ENCODE data around the gene NR3C2.

NR3C2 gene

DNA sequence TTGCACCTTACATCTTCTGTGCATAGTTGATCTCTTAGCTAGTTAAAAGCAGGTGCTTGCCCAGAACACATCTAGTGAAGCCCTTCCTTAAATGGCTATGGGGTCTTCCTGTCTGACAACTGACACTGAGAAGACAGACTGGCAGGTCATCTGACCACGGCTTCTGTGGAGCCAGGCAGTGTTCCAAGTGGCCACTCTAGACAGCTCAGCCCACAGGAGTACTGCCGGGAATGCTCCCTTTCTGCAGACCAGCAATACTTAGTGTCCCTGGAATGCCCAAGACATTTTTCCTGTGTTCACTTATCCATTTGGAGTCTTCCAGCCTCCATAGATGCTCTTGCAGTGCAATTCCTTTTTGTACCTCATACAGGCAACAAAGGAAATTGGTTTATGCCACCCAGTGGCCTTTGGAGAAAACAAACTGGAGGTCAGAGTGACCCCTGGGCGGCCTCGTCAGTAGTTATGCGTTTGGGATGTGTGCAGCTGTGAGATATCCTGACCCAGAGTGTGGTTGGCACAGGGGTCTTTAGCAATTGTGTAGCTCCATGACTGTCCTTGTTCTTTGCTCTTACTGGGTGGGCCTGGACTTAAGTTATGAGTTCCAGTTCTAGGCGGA, 374.8 kb downstream of the NR3C2 start:
- DNase-seq: no peak

DNA sequence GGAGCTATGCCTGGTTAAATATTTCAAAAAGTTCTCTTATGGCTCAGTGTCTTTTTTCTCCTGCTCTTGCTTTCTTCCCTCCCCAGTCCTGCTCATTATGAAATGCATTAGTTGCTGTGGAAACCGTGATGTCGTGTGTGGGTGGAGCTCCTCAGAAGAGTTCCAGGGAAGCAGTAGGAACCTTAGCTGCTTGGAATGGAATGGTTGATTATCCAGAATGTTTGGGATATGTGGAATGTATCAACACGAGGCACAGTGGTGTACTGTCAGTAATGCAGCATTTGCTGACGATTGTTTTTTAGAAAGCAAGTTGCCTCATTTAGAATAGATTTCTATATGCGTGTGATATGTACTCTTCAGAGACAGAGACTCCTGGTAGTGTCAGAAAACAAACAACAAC, 377.1 kb downstream of the NR3C2 start:
- DNase-seq: no peak

DNA sequence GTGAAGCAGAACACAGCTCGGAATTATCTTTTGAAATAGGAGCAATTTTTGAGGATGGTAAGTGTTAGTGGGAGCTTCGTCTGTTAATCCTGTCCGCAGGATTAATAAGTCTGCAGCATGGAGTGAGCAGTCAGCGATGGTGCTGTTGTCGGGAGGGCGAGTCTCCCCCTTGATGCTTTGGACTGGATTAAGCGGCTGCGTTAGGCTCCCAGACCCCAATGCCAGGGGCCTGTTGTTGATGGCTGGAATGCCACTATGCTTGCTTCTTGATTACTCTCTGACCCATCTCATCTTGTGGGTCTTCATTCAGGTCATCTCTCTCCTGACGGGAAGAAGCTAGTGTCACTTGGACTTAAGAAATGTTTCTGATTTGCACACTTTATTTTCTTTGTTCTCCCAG, 377.8 kb downstream of the NR3C2 start:
- DNase-seq: no peak

DNA sequence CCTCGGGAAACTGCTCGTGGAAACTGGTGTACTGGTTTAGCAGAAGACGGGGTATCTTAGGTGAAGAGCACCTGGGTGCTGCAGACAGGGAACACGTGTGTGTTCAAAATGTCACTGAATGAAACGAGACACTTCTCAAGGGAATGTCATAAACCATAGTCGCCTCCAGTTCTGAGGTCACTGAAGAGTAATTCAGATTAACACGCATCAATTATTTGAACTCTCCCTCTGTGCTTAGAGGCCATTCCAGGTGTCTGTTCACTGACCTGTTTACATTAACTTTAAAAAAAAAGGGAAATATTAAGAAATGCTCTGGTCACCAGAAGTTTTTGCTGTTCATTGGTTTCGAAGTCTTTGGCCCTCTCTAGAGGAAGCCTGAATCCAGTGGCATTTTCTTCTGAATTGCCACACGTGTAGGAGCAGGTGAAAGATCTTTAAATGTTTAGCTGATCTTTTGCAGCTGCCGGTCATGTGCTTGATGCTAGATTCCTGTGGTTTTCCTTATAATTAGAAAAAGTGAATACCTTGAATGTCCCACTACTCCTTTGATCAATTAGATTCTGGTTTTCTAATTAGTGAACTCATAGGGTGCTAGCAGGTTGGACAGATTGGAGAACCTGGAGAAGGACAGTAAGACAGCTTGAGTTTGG, 379.8 kb downstream of the NR3C2 start:
- no peak for DNase-seq

DNA sequence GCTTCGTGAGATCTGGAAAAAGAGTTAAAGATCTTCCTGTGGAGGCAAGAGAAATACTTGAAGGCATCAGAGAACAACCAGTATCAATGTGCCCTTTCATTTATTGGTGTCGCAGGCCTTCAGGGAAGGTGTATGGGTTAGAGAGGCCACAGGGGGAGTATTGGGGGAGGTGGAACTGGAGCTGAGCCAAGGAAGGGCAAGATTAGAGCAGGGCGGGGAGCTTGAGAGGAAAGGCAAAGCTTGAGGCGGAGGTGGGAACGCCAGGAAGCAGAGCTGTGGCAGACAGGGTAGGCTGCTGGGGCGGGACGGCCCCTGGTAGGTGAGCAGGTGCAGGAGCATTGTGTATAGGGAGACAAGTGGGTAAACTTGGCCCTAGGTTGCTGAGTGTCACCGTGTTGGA, 380.4 kb downstream of the NR3C2 start:
- no peak for DNase-seq

DNA sequence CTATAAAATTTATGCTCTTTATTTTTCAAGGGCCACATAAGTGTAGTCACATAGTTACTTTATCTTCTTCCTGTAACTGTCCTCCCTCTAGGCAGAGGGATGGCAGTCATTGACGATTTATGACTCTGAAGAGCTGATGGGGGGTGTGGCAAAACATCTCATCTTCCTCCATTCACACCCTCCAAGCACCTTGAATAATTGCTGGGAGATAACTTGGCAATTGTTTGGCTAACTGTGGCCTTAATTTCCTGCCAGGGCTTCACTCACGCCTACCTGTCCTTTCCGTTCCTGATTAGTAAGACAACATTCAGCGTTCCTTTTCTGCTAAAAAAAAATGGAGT, 381.1 kb downstream of the NR3C2 start:
- no peak for DNase-seq

DNA sequence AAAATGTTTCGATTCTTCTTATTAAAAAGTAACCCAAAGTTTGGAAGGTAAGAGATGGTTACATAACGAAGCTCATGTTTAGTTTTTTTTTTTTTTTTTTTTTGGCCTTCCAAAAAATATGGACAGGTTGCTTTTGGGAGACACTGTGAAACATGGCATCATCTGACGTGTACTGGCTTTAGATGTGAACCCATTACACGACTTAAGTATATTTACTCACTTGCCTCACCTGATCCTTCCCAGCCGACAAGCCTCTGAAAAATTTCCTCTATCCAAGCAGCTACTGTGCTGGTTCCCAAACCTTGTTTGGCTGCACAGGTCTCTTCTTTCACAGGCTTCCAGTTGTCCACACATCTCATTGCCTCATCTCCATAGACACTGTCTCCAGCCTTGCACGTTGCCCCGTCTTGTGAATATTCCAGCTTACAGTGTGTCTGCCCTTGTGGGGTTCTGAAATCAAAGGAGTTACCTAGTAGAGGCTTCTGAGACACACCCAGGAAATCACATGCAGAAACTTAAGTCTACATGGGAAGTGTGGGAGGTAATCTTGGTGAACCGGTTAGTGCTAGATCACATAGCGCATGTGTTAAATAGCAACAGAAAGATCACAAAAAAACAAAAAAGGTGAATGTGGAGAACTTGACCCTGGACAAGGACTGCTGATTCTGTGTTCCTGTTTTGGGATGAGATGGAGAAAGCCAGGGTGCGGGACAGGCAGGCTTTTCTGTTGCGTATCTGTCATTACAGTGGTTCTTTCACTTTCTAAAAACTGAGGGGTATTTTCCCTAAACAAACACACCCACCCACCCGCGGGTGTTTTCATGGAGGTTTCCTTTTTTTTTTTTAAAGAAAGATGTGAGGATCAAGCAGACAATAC, 381.7 kb downstream of the NR3C2 start:
- no peak for DNase-seq

DNA sequence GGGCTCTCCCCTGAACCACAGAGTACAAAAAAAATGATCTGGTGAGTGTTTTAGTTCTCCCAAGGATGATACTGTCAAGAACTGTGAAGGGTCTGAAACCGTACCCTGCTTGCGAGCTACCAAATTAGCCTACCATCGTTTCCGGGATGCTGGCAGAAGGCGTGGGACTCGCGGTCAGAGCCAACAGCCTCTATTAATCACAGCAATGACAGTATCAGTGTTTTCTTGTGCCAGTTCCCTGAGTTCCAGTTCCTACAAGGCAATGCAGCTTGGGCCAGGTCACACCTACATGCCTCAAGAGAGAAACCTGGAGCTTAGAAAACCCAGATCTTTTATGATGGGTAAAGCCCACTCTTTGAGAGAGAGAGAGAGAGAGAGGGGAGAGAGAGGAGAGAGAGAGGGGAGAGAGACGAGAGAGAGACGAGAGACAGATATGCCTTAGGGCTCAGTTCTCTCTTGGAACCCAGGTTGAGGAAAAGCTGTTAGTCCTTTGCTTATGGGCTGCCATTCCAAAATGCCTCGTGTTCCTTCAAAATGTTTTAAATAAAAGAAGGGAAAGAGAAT, 382.5 kb downstream of the NR3C2 start:
- no peak for DNase-seq

DNA sequence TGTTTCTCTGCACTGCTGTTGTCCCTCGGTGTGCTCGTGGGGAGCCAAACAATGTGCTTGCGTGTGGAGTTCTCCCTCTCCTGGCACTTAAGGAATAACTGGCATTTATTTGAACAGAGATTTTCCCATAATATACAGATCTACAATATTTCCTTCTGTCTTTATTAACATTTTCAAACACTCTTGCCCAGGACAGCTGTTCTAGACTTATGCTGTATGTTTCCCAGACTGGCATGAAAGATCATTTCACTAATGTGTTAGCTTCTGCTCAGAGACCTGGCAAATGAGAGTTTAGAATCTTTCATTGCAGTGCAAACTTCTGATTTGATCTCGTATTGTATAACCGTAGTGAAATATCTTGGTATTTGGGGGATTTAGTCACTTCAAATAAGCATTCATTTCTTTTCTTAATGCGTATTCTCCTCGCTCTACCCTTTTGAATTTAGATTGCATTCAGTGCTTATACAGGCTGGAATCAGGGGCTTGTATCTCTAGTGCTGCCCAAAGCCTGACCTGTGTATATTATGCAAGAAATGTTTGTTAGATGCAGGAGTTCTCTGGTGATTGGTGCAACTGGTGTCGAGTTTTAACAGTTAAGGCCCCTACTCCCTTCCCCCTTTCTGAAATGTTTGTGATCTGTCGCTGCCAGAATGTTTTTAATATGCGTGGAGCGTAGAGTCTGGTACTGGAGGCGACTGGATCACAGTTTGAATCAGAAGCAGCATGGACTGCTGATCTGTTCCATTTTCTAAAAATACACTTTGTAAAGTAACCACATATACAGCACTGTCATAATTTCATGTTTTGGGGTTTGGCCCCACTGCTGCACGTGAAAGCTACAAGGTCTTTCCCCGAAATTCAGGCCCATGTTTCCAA, 384.0 kb downstream of the NR3C2 start:
- DNase-seq: no peak

DNA sequence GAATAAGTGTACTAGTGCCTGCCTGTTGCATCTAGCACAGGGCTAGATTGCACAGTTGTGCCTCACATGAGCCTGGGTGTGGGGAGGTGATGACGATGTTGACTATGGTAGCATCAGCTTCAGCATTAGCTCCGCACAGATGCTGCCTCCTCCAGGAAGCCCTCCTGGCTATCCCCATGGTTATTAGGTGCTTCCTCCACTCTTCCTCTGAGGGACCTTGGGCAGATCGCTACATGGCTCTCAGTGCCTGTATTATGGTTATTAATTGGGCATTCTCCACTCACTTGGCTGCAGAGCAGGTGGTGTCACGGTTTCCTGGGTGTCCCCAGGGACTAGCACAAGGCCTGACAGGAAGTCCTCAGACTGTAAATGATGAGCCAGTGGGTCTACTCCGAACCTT, 384.7 kb downstream of the NR3C2 start:
- no peak for DNase-seq

DNA sequence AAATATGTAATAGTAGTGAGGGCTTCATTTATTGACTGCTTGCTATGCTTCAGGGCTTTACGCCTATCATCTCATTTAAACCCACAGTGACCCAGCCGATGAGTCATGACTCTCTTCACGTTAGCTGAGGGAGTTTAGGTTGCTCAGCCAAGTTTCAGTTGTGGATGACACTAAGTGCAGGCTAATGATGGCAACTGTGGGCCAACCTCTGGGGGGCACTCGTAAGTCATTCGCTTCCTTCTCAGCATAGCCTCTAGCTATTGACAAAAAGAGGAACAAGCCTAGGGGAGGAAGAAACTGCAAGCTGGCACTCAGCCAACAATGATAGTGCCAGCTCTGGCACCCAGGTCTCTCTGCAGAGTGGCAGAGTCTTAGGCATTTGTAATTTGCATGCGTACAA, 385.3 kb downstream of the NR3C2 start:
- DNase-seq: peak; percentile 61

DNA sequence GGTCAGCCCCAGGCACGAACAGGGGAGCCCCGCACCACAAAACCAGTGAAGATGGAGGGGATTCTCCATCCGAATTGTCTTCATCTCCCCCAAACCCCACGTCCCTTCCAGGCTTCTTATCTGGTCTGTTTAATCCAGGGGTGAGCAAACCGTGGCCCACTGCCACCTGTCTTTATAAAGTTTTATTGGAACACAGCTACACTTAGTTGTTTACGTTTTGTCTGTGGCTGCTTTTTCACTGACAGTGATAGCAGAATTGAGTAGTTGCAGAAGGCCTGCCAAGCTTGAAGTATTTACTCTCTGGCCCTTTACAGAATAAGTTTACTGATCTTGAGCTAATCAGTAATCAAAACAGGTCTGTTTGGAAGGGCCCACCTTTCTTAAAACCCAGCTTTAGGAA, 386.4 kb downstream of the NR3C2 start:
- no peak for DNase-seq

DNA sequence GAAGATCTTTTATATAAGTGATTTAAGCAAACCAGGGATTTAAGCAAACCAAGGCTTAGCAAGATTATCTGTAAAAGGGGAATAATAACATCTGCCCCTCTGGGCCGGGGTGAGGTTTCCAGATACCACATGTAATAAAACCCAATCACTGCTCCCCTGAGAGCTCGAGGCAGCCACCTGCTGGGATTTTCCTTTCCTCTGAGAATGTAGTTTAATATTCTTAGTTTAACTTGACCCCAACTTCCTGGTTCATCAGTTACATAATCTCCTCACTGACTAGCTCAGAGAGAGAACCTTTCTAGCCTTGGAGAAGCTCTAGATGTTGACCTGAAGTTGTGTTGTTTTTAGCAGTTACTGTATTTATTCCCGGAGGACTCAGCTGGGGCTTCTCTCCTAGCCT, 387.9 kb downstream of the NR3C2 start:
- DNase-seq: no peak

DNA sequence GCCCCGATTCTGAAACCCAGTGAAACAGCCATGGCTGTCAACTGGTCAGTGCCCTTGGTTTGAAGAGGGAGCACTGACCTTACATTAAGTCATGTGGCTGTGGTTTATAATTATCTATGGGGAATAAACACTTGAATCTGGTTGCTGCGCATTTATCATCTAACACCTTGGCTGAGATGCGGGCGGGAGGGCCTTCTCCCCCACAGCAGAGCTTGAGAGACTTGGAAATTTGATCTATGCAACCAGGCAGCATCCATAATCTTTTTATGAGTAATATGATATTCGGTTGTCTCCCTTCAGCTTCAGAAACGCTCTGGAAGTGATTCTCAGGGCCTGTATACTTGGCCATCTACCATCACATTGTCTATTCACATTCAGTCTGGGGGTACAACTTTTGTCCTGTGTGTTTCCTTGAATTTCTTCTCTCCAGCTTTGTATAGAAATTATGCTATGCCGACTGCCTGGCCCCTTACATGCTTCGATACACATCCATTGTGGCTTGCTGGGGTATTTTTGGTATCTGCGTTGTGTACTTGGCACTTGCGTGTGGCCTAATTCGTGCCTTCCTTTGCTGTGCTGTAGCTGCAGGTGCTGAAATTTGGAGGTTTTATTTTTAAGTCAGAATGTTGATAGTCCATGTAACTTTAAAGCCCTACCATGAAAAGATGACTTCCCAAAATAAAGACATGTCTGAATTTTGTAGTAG, 388.8 kb downstream of the NR3C2 start:
- DNase-seq: no peak

DNA sequence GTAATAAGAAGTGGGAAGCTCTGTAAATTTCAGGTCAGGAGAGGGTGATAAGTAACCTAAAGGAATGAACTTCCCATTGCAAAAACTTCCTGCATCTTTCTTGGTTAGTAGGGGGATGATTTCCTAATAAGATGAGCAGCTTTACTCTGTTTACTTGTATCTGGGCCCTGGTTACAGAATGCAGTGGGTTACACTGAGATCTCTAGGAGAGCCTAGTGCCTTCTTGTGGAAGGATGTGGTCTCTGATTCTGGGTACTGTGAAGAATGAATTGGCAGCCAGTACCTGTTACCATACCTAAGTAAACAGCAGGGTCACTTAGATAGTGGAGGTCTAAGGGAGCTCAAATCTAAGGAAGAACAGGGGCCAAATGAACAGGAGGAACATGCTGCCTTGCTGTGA, 389.8 kb downstream of the NR3C2 start:
- no peak for DNase-seq

DNA sequence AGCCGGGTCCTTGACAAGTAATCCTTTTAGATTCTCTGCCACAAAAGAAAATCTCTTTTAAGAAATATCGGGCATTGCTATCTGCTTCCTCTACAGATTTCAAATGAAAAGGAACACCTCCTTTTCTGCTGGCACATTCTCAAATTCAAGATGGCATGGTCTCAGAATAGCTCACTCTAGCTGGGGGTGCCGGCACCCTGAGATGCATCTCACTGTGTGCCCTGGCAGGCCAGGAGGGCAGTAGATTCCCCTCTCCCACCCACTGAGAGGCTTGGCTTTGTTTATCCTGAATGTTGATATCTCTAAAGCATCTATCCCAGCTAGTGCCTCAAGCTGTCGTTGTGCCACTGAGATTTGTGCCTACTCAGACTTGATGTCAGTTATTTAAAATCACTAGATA, 390.8 kb downstream of the NR3C2 start:
- no peak for DNase-seq

DNA sequence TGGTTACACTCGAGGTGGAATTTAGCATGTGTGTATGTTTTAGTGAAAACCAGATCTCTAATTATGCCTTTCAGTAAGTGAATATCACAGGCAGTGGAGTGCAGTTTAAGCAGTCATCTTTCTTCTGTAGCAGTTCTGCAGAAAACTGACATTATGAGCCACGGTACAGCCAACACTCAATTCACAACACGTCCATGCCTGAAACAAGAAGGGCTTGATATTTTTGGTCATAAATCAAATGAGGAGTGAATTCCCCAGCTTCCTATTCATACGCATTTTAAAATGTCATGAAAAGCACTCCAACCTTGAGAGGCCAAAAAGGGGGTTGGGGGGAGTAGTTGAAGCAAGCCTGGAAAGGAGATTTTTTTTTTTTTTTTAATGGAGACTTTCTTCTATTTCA, 393.6 kb downstream of the NR3C2 start:
- no peak for DNase-seq

DNA sequence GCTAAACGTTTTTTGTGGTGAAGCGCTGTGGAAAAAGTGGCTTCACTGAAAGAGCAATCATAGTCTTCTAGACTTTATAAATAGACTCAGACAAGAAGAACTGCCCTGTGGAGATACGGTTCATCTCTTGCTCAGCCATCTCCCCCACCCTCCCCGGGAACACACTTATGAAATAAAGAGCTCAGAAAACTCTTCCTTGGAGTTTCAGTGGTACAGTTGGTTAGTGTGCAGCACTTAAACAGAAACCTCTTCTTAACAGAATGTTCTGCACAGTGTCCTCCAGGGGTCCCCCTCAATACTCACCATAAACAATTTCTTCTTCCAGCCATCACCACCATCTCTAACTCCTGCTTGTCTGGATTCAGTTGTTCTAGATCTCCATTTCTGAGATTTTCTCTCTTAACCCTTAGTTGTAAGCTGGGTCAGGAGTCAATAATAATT, 397.3 kb downstream of the NR3C2 start:
- no peak for DNase-seq

DNA sequence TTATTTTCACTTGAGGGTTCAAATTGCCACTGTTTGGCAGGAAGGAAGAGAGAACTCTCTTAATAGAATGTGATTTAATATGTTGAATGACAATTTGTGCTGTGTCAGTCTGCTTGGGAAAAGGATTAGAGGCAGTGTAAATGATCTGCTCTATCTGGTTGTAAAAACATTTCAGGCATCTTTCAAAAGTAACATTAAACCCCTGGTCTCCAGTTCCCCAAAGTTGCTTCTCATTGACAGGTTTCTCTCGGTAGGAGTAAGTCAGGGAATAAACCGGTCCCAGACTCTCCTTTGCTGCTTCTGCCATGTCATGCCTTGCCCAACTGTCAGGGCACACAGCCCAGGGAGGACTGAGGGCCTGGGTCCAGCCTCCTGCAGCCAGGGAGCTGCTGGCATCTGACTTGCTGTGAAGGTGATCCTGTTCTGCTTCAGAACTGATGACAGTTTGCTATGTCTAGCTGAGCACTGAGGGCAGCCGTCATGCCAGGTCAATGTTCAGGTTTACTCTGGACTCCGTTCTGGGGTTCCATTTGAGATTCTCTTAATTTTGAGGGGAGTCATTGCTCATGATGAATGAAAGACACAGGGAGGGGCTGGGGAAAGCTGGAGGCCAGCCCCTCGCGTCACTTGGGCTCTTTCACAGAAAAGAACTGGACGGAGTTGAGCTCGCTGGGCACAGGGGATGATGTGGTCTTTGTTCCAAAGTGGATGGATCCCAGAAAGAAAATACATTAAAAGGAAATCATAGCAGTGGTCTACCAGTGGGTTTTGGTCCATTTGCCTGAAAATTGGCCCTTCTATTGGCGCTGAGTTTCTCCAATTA, 397.9 kb downstream of the NR3C2 start:
- no peak for DNase-seq

DNA sequence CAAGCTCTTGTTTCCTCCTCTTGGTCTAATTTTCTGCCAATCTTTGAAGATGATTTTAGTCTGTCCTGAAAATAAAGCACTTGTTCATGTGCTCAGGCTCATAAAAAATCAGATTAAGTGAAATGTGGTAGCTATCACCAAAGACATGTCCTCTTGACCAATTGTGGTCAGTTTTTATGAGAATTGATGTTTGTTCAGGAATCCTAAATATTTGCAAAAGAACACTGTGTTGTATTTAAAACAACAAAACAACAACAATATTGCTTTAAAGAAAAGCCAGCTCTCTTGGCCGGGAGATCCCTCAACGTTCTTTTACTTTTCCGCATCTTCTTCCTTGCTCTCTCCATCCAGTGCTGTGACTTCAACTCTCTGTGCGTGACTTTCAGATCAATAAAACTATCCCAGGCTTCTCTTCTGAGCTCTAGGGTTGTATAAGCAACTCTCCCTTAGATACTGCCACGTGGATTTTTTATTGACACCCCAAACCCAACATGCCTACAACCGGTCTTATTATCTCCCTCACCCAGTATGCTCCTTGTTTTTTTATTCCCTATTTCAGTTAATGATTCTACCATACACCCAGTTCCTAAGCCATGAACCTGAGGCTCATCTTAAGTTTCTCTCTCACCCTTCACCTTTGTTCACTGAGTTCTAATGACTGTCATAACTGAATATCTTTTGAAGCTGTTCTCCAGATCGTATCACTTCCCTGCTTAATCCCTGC, 400.4 kb downstream of the NR3C2 start:
- DNase-seq: no peak

DNA sequence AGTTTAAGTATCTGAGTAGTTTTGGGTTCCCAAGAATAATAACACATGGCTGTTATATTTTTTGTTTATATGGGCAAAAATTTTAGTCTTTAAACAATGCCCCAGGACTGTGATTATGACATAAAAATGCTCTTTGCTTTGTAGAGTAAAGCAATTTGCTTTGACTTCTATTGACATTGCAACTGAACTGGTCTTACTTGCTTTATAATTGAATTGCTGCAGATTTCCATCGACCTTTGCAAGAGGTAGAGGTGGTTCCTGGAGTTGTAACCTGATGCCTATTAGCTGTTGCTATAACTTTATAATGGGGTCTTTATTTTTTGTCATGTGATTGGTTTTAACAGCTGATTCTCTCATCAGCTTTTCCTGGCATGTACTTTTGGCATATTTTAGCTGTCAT, 407.4 kb downstream of the NR3C2 start:
- DNase-seq: no peak

Measured in activated effector memory CD4-positive, alpha-beta T cell treated with Interleukin-2 at 50 U/mL for 16 hours (primary cell).